ENCODE measurements around the gene RTN4RL2. TPM values are rescaled to one million over a fixed set of nuclear protein-coding genes. Genes with fewer than 3 reads are reported as not detected.
A peak's percentile ranks its signal among the peaks of the same experiment; 100 is the strongest.

Gene RTN4RL2
- total and polyA plus RNA-seq, 10 of the 15 experiments (the other 5 are each of a cell fraction or from before 2014, with no cell fraction given), result 0.14 to 1.1 (median 0.52) TPM; not detected in 4

DNA sequence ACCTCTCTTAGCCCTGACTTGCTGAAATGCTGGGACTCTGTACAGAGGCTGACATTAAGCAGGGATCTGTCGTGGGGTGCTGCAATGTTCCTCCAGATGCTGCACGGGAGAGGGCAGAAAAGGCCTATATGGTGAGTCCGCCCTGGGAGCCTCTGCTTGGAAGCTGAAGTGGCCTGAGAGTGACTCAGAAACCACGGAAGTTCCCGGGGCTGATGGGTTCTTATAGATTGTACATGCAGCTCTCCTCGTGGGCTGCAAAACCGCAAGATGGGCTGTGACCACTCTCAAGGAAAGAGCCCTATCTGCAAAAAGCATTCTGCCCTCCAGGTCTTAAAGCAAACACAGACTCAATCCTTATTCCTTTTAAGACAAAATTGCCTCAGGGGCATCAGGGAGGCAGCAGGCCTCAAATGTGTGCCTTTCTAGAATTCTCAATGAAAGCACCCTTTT lies 27.6 kb upstream of the RTN4RL2 start:
- ChIA-PET SMC1A (ENCODE audit: uncharacterized antibody, unreplicated experiment) (interaction anchor here (1.0 to 1.2 kb wide), 2 partner anchors 26 to 94 kb away, joined by 3 to 4 read pairs; no protein-coding TSS in a partner anchor), POLR2A (interaction anchor here (0.6 to 1.8 kb wide), 2 partner anchors 10 to 42 kb away, joined by 3 to 6 read pairs; no protein-coding TSS in a partner anchor), RAD21 (ENCODE audit: unreplicated experiment) (no interaction called here), CTCF (interaction anchor here (2.6 to 6.4 kb wide), 3 partner anchors 24 to 59 kb away, joined by 10 to 40 read pairs (median 17); no protein-coding TSS in a partner anchor)
- Histone ChIP-seq H3K4me3 (no peak overlapping the region), H3K4me1 (ENCODE audit: control insufficient read depth, insufficient read depth, low read length) (peaks cover 6% of the 10 kb centered on the region), H3K36me3 (ENCODE audit: control insufficient read depth in 2 of 2, insufficient read depth in 2 of 2, low read length in 1 of 2) (no peaks in the 10 kb centered on the region), H2AFZ (ENCODE audit: control insufficient read depth, low read depth, low read length) (peak overlapping the region; percentile 31; the same call in 1 of the 2 replicates), H3K27ac (ENCODE audit: control insufficient read depth, insufficient read depth) (no peak overlapping the region), H3K27me3 (replicated peaks in 1 of 2; ENCODE audit: control insufficient read depth in 2 of 2, insufficient read depth in 2 of 2, low read length in 1 of 2) (no peaks in the 10 kb centered on the region), H4K20me1 (ENCODE audit: control insufficient read depth, insufficient read depth) (no peaks in the 10 kb centered on the region), H3K9ac (ENCODE audit: control insufficient read depth, insufficient read depth, low read length) (no peak overlapping the region), H3K4me2 (ENCODE audit: control insufficient read depth, insufficient read depth) (no peak overlapping the region), H3K79me2 (ENCODE audit: control insufficient read depth, insufficient read depth, low read length) (no peaks in the 10 kb centered on the region), H3K9me3 (replicated peaks; ENCODE audit: control insufficient read depth, insufficient read depth, low read length) (no peaks in the 10 kb centered on the region)
- WGBS (ENCODE audit: insufficient coverage, insufficient replicate concordance, low lambda C conversion rate, missing lambda C conversion rate), result 27% methylated on average over 7 of the region's 7 CpGs
- TF ChIP-seq SUPT20H (IDR thresholded peaks at IDR 0.05; ENCODE audit: borderline replicate concordance, control insufficient read depth, low read depth, low read length) (no peak), RUNX3 (IDR thresholded peaks at IDR 0.05; ENCODE audit: low read length) (peak; percentile 75)
- no peak for DNase-seq (ENCODE audit: low read depth, low spot score)
- in situ Hi-C loops (cut with MboI) (no loop called here), intact Hi-C loops (cut with micrococcal nuclease; ENCODE audit: unreplicated experiment) (no loop called here)
- ATAC-seq, result peak; percentile 74
- FAIRE-seq, result no peak
- no TSS peak for BruUV-seq (replicated peaks)

DNA sequence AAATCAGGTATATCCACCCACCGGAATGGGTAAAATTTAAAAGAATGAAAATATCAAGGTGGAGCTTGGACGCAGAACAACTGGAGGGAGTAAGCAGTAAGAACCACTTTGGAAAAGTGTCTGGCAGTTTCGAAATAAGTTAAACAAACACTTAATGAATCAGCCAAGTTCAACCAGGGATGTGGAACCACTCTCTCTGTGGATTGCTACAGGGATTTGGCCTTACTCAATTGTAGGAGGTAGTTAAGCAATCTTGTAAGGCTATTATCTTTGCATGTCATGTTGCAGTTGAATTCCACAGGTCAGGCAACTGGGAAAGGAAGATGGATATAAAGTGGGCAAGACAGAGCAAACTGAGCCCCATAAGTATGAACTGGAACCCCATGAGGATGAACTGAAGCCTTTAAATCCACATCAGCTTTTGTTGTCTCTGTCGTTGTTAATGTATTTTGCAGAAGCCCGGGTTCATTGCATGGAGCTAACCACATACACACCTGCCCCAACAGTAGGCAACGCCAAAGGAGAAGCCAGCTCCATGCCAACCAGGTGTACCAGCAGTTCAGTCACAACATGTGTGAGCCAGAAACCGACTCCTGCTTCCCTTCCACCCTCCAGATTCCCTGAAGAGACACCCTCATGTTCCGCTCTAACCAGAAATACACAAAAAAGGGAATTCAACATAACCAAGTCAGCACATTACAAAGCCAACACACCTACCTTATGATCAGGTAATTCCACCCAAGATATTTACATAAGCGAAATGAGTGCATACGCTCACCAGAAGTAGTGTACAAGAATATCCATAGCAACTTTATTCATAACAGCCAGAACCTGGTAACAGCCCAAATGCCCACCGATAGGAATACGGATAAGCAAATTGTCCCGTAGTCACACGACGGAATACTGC lies 25.4 kb upstream of the RTN4RL2 start:
- Histone ChIP-seq H3K27me3 (replicated peaks in 1 of 2; ENCODE audit: control insufficient read depth in 2 of 2, insufficient read depth in 2 of 2, low read length in 1 of 2) (no peaks in the 10 kb centered on the region), H3K27ac (ENCODE audit: control insufficient read depth, insufficient read depth) (no peak overlapping the region), H3K4me3 (no peak overlapping the region), H3K4me2 (ENCODE audit: control insufficient read depth, insufficient read depth) (no peak overlapping the region), H4K20me1 (ENCODE audit: control insufficient read depth, insufficient read depth) (no peaks in the 10 kb centered on the region), H3K79me2 (ENCODE audit: control insufficient read depth, insufficient read depth, low read length) (no peaks in the 10 kb centered on the region), H3K4me1 (ENCODE audit: control insufficient read depth, insufficient read depth, low read length) (peaks cover 6% of the 10 kb centered on the region), H3K9ac (ENCODE audit: control insufficient read depth, insufficient read depth, low read length) (no peak overlapping the region), H3K9me3 (replicated peaks; ENCODE audit: control insufficient read depth, insufficient read depth, low read length) (no peaks in the 10 kb centered on the region), H3K36me3 (ENCODE audit: control insufficient read depth in 2 of 2, insufficient read depth in 2 of 2, low read length in 1 of 2) (no peaks in the 10 kb centered on the region), H2AFZ (ENCODE audit: control insufficient read depth, low read depth, low read length) (no peak overlapping the region)
- no TSS peak for BruUV-seq (replicated peaks)
- SMC1A ChIA-PET (ENCODE audit: uncharacterized antibody, unreplicated experiment), result interaction anchor here (1.1 kb wide), 2 partner anchors 16 to 92 kb away, joined by 3 read pairs; no protein-coding TSS in a partner anchor
- POLR2A ChIA-PET, result interaction anchor here (0.7 to 1.0 kb wide), 3 partner anchors 9 to 110 kb away, joined by 3 read pairs; no protein-coding TSS in a partner anchor
- WGBS (ENCODE audit: insufficient coverage, insufficient replicate concordance, low lambda C conversion rate, missing lambda C conversion rate), result 57% methylated on average over 15 of the region's 15 CpGs
- intact Hi-C loops (cut with micrococcal nuclease; ENCODE audit: unreplicated experiment), result no loop called here
- DNase-seq (ENCODE audit: low read depth, low spot score) (no peak), ATAC-seq (no peak), FAIRE-seq (no peak)
- in situ Hi-C loops (cut with MboI), result no loop called here
- RAD21 ChIA-PET (ENCODE audit: unreplicated experiment), result no interaction called here
- CTCF ChIA-PET, result interaction anchor here (1.3 to 6.4 kb wide), 2 partner anchors 22 to 92 kb away, joined by 3 to 40 read pairs; no protein-coding TSS in a partner anchor
- TF ChIP-seq, protein P1, sequence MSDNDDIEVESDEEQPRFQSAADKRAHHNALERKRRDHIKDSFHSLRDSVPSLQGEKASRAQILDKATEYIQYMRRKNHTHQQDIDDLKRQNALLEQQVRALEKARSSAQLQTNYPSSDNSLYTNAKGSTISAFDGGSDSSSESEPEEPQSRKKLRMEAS (IDR thresholded peaks at IDR 0.05; ENCODE audit: low read depth, low read length), result no peak
- no peak for TF ChIP-seq NFIC (IDR thresholded peaks at IDR 0.05; ENCODE audit: low read depth, low read length)
- no peak for TF ChIP-seq WRNIP1 (IDR thresholded peaks at IDR 0.05; ENCODE audit: borderline replicate concordance, low read depth, low read length)
- TF ChIP-seq ZBTB33 (IDR thresholded peaks at IDR 0.05), result no peak
- no peak for TF ChIP-seq FOXK2 (IDR thresholded peaks at IDR 0.05)
- TF ChIP-seq IKZF2 (IDR thresholded peaks at IDR 0.05), result no peak
- TF ChIP-seq MYC (IDR thresholded peaks at IDR 0.05; ENCODE audit: insufficient read depth, insufficient read length, insufficient replicate concordance, low read length, severe bottlenecking), result no peak
- TF ChIP-seq POLR2AphosphoS2 (IDR thresholded peaks at IDR 0.05; ENCODE audit: low read depth, low read length), result no peak
- TF ChIP-seq LARP7 (IDR thresholded peaks at IDR 0.05), result no peak
- no peak for TF ChIP-seq SMAD1 (IDR thresholded peaks at IDR 0.05; ENCODE audit: low read depth, partially characterized antibody)
- TF ChIP-seq CBX3 (IDR thresholded peaks at IDR 0.05; ENCODE audit: borderline replicate concordance, low read depth), result no peak
- TF ChIP-seq FOXM1 (IDR thresholded peaks at IDR 0.05; ENCODE audit: low read depth, low read length), result no peak

Data from GM12878 (cell line).